HepG2 (cell line): ENCODE measurements around the gene PRXL2B. TPM values are rescaled to one million over a fixed set of nuclear protein-coding genes. Genes with fewer than 3 reads are reported as not detected.

Source experiments
- DZIP1 ChIP-seq: sonication (generic); formaldehyde crosslinking; IDR thresholded peaks from 2 replicates; pipeline ENCODE4 v1.5.0; 2020; ENCODE audit warnings: mild to moderate bottlenecking, missing genetic modification reagents
- HOMEZ ChIP-seq: IDR thresholded peaks from 2 replicates; pipeline ENCODE4 v1.6.1; 2016; ENCODE audit warnings: low read depth
- TRIM24 ChIP-seq: sonication (generic); formaldehyde crosslinking; IDR thresholded peaks from 2 replicates; pipeline ENCODE4 v1.8.0; 2022; ENCODE audit warnings: mild to moderate bottlenecking, missing genetic modification reagents
- ZNF224 ChIP-seq: sonication (generic); formaldehyde crosslinking; IDR thresholded peaks from 2 replicates; pipeline ENCODE4 v1.5.0; 2020; ENCODE audit warnings: mild to moderate bottlenecking, missing genetic modification reagents
- polyA plus RNA-seq, 8 experiments: library from polyadenylated mRNA; depleted of rRNA in 3 of 8; stranded (reverse) in 7 of 8; unstranded in 1 of 8; fragments of >200 nt; fragmentation: Illumina TruSeq in 4 of 8; extraction: Trizol in 4 of 8; gene quantifications; 2 replicates each; pipeline versions ENCODE4 v1.2.1 to v1.2.3, GENCODE V29; 2011 to 2016; ENCODE audit warnings: low read depth in 4 of 8, missing spikeins in 1 of 8, mixed read lengths in 1 of 8; ENCODE audit not compliant: insufficient read depth in 1 of 8
- total RNA-seq, 5 experiments: library from RNA; depleted of rRNA; stranded (reverse); fragments of >200 nt; fragmentation: Illumina TruSeq; extraction: Trizol; gene quantifications; 2 replicates each; pipeline ENCODE4 v1.2.3, GENCODE V29; 2016; ENCODE audit warnings: low read depth in 1 of 5
- TF ChIP-seq, protein P1 (sequence below): sonication (generic); formaldehyde crosslinking; IDR thresholded peaks from 2 replicates; pipeline ENCODE4 v1.8.0; 2022; ENCODE audit warnings: mild to moderate bottlenecking, missing genetic modification reagents
- TF ChIP-seq, protein P2 (sequence below): conservative IDR thresholded peaks from 2 replicates; pipeline ENCODE4 v1.6.1; 2018; ENCODE audit warnings: missing genetic modification reagents
- TF ChIP-seq, protein P3 (sequence below): sonication (generic); formaldehyde crosslinking; IDR thresholded peaks from 2 replicates; pipeline ENCODE4 v1.4.0; 2020; ENCODE audit warnings: mild to moderate bottlenecking, missing genetic modification reagents
- TF ChIP-seq, protein P4 (sequence below): sonication (generic); formaldehyde crosslinking; IDR thresholded peaks from 2 replicates; pipeline ENCODE4 v1.4.0; 2020; ENCODE audit warnings: missing genetic modification reagents

The PRXL2B gene
- total and polyA plus RNA-seq, 2 of the 13 experiments (the other 11 are each of a cell fraction or from before 2014, with no cell fraction given): 16.8 to 22.1 TPM

DNA sequence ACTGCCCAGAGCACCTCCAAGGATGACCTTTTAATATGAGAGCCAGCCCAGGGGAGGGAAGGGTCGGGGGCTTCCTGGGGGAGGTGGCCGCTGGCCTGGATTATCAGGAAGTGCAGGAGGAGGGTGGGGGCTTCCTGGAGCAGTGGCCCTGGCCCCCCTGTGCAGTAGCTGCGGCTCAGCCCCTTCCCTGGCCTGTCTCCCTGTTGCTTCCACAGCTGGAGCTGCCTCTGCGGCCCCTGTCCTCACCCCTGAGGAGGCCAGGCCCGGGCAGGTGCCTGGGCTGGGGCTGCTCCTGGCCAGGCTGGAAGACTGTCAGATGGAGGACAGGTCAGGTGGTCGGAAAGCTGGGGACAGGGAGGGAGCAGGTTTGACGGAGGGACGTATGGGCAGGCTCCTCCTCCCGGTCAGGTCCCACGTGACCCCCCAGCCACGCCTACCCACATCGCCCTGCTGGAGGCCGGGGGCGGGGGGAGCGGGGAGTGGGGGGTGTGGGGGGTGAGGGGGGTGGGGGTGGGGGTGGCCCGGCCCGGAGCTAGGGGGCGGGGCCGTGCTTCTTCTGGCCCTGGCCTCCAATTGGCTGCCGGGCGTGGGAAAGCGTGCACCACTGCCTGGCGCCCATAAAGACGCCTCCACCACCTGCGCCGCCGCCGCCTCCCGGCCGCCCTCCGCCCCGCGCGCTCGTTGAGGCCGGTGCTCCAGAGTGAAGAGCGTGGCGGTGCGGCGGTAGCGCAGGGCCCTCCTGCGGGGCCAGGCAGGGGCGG is 40.6 kb upstream of the PRXL2B start (continued):
- TF ChIP-seq ZNF224 (CRISPR knock-in tag): no peak
- no peak for TF ChIP-seq TRIM24
- TF ChIP-seq, protein P1, sequence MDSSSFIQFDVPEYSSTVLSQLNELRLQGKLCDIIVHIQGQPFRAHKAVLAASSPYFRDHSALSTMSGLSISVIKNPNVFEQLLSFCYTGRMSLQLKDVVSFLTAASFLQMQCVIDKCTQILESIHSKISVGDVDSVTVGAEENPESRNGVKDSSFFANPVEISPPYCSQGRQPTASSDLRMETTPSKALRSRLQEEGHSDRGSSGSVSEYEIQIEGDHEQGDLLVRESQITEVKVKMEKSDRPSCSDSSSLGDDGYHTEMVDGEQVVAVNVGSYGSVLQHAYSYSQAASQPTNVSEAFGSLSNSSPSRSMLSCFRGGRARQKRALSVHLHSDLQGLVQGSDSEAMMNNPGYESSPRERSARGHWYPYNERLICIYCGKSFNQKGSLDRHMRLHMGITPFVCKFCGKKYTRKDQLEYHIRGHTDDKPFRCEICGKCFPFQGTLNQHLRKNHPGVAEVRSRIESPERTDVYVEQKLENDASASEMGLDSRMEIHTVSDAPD (CRISPR knock-in tag): no peak
- TF ChIP-seq HOMEZ (CRISPR knock-in tag): no peak
- 0 out of 2 replicates have a peak, but pooled peaks have one; percentile 27 for TF ChIP-seq DZIP1 (CRISPR knock-in tag)
- TF ChIP-seq, protein P2, sequence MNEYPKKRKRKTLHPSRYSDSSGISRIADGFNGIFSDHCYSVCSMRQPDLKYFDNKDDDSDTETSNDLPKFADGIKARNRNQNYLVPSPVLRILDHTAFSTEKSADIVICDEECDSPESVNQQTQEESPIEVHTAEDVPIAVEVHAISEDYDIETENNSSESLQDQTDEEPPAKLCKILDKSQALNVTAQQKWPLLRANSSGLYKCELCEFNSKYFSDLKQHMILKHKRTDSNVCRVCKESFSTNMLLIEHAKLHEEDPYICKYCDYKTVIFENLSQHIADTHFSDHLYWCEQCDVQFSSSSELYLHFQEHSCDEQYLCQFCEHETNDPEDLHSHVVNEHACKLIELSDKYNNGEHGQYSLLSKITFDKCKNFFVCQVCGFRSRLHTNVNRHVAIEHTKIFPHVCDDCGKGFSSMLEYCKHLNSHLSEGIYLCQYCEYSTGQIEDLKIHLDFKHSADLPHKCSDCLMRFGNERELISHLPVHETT: no peak
- TF ChIP-seq, protein P3, sequence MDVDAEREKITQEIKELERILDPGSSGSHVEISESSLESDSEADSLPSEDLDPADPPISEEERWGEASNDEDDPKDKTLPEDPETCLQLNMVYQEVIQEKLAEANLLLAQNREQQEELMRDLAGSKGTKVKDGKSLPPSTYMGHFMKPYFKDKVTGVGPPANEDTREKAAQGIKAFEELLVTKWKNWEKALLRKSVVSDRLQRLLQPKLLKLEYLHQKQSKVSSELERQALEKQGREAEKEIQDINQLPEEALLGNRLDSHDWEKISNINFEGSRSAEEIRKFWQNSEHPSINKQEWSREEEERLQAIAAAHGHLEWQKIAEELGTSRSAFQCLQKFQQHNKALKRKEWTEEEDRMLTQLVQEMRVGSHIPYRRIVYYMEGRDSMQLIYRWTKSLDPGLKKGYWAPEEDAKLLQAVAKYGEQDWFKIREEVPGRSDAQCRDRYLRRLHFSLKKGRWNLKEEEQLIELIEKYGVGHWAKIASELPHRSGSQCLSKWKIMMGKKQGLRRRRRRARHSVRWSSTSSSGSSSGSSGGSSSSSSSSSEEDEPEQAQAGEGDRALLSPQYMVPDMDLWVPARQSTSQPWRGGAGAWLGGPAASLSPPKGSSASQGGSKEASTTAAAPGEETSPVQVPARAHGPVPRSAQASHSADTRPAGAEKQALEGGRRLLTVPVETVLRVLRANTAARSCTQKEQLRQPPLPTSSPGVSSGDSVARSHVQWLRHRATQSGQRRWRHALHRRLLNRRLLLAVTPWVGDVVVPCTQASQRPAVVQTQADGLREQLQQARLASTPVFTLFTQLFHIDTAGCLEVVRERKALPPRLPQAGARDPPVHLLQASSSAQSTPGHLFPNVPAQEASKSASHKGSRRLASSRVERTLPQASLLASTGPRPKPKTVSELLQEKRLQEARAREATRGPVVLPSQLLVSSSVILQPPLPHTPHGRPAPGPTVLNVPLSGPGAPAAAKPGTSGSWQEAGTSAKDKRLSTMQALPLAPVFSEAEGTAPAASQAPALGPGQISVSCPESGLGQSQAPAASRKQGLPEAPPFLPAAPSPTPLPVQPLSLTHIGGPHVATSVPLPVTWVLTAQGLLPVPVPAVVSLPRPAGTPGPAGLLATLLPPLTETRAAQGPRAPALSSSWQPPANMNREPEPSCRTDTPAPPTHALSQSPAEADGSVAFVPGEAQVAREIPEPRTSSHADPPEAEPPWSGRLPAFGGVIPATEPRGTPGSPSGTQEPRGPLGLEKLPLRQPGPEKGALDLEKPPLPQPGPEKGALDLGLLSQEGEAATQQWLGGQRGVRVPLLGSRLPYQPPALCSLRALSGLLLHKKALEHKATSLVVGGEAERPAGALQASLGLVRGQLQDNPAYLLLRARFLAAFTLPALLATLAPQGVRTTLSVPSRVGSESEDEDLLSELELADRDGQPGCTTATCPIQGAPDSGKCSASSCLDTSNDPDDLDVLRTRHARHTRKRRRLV: no peak
- TF ChIP-seq, protein P4, sequence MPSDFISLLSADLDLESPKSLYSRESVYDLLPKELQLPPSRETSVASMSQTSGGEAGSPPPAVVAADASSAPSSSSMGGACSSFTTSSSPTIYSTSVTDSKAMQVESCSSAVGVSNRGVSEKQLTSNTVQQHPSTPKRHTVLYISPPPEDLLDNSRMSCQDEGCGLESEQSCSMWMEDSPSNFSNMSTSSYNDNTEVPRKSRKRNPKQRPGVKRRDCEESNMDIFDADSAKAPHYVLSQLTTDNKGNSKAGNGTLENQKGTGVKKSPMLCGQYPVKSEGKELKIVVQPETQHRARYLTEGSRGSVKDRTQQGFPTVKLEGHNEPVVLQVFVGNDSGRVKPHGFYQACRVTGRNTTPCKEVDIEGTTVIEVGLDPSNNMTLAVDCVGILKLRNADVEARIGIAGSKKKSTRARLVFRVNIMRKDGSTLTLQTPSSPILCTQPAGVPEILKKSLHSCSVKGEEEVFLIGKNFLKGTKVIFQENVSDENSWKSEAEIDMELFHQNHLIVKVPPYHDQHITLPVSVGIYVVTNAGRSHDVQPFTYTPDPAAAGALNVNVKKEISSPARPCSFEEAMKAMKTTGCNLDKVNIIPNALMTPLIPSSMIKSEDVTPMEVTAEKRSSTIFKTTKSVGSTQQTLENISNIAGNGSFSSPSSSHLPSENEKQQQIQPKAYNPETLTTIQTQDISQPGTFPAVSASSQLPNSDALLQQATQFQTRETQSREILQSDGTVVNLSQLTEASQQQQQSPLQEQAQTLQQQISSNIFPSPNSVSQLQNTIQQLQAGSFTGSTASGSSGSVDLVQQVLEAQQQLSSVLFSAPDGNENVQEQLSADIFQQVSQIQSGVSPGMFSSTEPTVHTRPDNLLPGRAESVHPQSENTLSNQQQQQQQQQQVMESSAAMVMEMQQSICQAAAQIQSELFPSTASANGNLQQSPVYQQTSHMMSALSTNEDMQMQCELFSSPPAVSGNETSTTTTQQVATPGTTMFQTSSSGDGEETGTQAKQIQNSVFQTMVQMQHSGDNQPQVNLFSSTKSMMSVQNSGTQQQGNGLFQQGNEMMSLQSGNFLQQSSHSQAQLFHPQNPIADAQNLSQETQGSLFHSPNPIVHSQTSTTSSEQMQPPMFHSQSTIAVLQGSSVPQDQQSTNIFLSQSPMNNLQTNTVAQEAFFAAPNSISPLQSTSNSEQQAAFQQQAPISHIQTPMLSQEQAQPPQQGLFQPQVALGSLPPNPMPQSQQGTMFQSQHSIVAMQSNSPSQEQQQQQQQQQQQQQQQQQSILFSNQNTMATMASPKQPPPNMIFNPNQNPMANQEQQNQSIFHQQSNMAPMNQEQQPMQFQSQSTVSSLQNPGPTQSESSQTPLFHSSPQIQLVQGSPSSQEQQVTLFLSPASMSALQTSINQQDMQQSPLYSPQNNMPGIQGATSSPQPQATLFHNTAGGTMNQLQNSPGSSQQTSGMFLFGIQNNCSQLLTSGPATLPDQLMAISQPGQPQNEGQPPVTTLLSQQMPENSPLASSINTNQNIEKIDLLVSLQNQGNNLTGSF (CRISPR knock-in tag): no peak
